C4-2B (cell line): ENCODE measurements around the gene C12orf60.

Source experiments
- ZFX ChIP-seq: fragments of 450-650 bp; IDR thresholded peaks from 2 replicates; pipeline ENCODE4 v1.6.1; 2017
- TF ChIP-seq, protein P1 (sequence below): fragments of 450-650 bp; conservative IDR thresholded peaks from 2 replicates; pipeline ENCODE4 v1.5.1; 2017; ENCODE audit warnings: mild to moderate bottlenecking

- TF ChIP-seq, protein P1, sequence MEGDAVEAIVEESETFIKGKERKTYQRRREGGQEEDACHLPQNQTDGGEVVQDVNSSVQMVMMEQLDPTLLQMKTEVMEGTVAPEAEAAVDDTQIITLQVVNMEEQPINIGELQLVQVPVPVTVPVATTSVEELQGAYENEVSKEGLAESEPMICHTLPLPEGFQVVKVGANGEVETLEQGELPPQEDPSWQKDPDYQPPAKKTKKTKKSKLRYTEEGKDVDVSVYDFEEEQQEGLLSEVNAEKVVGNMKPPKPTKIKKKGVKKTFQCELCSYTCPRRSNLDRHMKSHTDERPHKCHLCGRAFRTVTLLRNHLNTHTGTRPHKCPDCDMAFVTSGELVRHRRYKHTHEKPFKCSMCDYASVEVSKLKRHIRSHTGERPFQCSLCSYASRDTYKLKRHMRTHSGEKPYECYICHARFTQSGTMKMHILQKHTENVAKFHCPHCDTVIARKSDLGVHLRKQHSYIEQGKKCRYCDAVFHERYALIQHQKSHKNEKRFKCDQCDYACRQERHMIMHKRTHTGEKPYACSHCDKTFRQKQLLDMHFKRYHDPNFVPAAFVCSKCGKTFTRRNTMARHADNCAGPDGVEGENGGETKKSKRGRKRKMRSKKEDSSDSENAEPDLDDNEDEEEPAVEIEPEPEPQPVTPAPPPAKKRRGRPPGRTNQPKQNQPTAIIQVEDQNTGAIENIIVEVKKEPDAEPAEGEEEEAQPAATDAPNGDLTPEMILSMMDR, result no peak
- TF ChIP-seq ZFX, result no peak
Measured at GRCh38 chr12:14766649-14767215, 36.7 kb upstream of the C12orf60 start.
